ENCODE measurements around the gene POC1B. TPM values are rescaled to one million over a fixed set of nuclear protein-coding genes. Genes with fewer than 3 reads are reported as not detected.

POC1B gene
- total RNA-seq, 1 donor from 2014 or later = 40.3 TPM

DNA sequence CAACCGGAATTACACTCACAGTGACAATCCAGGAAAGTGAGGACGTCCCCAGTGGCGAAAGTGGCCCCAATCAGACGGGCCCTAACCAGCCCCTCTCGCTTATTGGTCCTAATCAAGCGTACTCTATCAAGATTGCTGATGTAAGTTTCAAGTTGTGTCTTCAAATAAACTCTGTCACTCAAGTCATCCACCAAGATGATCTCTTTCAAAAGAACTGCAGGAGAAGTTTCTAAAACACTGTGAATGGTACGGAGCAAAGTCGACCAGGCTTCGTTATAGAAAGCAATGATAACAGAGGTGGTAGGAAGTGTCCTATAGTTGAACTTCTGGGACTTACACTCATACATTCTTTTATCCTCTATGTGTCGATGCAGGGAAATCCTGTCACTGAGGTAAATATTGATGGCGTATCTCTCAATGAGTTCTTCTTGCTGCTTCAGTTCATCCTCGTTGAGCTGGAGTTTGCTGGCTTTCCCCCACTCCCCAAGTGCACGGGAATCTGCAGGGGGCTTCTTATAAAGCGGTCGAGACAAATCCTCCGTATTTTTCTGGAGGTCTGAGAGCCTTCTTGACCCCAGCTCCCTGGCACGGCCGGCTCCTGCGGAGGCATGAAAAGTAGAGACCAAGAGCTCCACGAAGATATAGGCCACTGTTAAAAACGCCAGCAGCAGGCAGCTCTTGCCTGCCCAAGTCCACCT lies 1.9 kb downstream of the POC1B start:
- Mint-ChIP-seq H3K9me3 (no peaks in the 10 kb centered on the region), H3K27ac (peak overlapping the region; percentile 36), H3K4me1 (peaks cover 30% of the 10 kb centered on the region), H3K4me3 (peak overlapping the region; percentile 94), H3K27me3 (ENCODE audit: insufficient read depth, low read depth) (no peaks in the 10 kb centered on the region), H3K36me3 (peaks cover 17% of the 10 kb centered on the region)
- Histone ChIP-seq H3K9ac (peak overlapping the region; percentile 6), H3K27ac (no peak overlapping the region), H3K4me3 (peak overlapping the region; percentile 93), H3K4me2 (peak overlapping the region; percentile 82), H3F3A (ENCODE audit: low read depth) (peaks cover 12% of the 10 kb centered on the region), H2AFZ (replicated peaks) (peak overlapping the region; percentile 96), H4K20me1 (ENCODE audit: low read depth) (no peaks in the 10 kb centered on the region), H3K9me3 (ENCODE audit: low read depth) (no peaks in the 10 kb centered on the region), H3K4me1 (no peaks in the 10 kb centered on the region), H3K36me3 (no peaks in the 10 kb centered on the region), H3K79me2 (ENCODE audit: low read depth) (peaks cover 17% of the 10 kb centered on the region), H3K27me3 (no peaks in the 10 kb centered on the region)
- TF ChIP-seq EZH2 (IDR thresholded peaks at IDR 0.05) (no peak), EZH2phosphoT487 (IDR thresholded peaks at IDR 0.05) (no peak)
- TF ChIP-seq, protein P1, sequence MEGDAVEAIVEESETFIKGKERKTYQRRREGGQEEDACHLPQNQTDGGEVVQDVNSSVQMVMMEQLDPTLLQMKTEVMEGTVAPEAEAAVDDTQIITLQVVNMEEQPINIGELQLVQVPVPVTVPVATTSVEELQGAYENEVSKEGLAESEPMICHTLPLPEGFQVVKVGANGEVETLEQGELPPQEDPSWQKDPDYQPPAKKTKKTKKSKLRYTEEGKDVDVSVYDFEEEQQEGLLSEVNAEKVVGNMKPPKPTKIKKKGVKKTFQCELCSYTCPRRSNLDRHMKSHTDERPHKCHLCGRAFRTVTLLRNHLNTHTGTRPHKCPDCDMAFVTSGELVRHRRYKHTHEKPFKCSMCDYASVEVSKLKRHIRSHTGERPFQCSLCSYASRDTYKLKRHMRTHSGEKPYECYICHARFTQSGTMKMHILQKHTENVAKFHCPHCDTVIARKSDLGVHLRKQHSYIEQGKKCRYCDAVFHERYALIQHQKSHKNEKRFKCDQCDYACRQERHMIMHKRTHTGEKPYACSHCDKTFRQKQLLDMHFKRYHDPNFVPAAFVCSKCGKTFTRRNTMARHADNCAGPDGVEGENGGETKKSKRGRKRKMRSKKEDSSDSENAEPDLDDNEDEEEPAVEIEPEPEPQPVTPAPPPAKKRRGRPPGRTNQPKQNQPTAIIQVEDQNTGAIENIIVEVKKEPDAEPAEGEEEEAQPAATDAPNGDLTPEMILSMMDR (IDR thresholded peaks at IDR 0.05) = no peak
- no peak for DNase-seq (ENCODE audit: low spot score)

DNA sequence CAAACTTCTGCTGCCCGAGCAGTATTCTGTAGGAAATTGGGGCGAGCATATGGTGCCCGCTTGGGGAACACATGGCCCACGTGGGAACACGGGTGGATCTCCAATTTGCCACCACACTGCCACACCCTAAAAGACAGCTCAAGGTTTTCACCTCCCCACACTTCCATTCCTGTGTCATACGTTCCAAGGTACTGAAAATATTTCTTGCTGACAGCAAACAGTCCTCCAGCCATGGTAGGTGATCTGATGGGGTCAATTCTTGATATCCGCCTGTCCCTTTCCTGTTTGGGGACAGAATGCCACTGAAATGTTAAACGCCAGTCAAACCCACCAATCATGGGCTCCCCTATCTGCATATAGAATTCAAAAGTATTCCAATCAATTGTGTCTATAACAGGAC lies 2.5 kb downstream of the POC1B start:
- H3K79me2 ChIP-seq (ENCODE audit: low read depth) = peaks cover 17% of the 10 kb centered on the region

DNA sequence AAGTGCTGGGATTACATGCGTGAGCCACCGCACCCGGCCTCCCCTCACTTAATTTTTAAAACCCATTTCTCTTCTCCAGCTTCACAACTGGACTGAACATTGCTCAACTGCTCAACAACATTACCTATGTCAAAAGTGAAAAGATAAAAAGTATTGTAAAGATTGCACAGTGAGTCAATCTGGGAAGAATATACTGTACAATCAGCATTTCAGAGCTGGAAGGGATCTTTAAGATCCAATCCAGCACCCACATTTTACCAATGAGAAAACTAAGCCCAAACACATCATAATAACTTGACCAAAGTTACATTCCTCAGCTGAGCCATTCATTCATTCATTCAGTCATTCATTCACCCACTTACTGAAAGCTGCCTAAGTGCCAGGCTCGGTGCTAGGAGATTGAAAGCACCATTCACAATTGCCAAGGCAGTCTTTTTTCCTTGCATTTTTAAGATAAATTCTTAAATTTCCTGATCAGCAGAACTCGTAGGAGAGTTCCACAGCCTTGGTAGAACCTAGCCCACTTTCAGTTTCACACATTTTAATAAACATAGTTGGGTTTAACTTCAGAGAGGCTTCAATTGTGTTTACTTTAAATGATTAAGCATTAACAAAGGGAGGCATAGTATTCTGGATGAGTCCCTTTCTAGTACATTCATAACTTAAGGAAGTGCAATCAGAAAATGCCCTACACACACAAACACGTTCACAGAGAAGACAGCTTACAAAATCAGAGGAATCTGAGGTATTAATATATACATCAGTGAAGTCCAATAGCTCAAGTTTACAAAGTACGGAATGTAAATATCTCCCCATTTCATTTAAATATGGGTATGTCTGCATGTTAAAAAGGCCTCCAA lies 4.3 kb downstream of the POC1B start:
- no peak overlapping the region for H3K4me3 ChIP-seq
- H3K36me3 ChIP-seq = no peaks in the 10 kb centered on the region
- Mint-ChIP-seq H3K36me3 (peaks cover 18% of the 10 kb centered on the region), H3K4me3 (no peak overlapping the region), H3K27me3 (ENCODE audit: insufficient read depth, low read depth) (no peaks in the 10 kb centered on the region), H3K27ac (no peak overlapping the region), H3K9me3 (no peaks in the 10 kb centered on the region), H3K4me1 (peaks cover 30% of the 10 kb centered on the region)
- H3K27ac ChIP-seq = no peak overlapping the region
- no peak overlapping the region for H3K9ac ChIP-seq
- no peak overlapping the region for H3K4me2 ChIP-seq
- peaks cover 17% of the 10 kb centered on the region for H3K79me2 ChIP-seq (ENCODE audit: low read depth)
- TF ChIP-seq EZH2phosphoT487 (IDR thresholded peaks at IDR 0.05) = no peak
- no peak for TF ChIP-seq EZH2 (IDR thresholded peaks at IDR 0.05)
- TF ChIP-seq, protein P1 (IDR thresholded peaks at IDR 0.05) = no peak
- H3K9me3 ChIP-seq (ENCODE audit: low read depth) = no peaks in the 10 kb centered on the region
- H3F3A ChIP-seq (ENCODE audit: low read depth) = peaks cover 12% of the 10 kb centered on the region
- no peaks in the 10 kb centered on the region for H3K27me3 ChIP-seq
- no peak for DNase-seq (ENCODE audit: low spot score)
- no peaks in the 10 kb centered on the region for H4K20me1 ChIP-seq (ENCODE audit: low read depth)
- no peaks in the 10 kb centered on the region for H3K4me1 ChIP-seq
- no peak overlapping the region for H2AFZ ChIP-seq (replicated peaks)

More for the DNA sequence above, 2.5 kb downstream of the POC1B start:
- no peak overlapping the region for H3K27ac ChIP-seq
- H4K20me1 ChIP-seq (ENCODE audit: low read depth) = no peaks in the 10 kb centered on the region
- DNase-seq (ENCODE audit: low spot score) = no peak
- H3K27me3 ChIP-seq = no peaks in the 10 kb centered on the region
- TF ChIP-seq EZH2 (IDR thresholded peaks at IDR 0.05) (no peak), EZH2phosphoT487 (IDR thresholded peaks at IDR 0.05) (no peak)
- TF ChIP-seq, protein P1 (IDR thresholded peaks at IDR 0.05) = no peak
- no peaks in the 10 kb centered on the region for H3K36me3 ChIP-seq
- H3K27me3 Mint-ChIP-seq (ENCODE audit: insufficient read depth, low read depth) = no peaks in the 10 kb centered on the region
- H3K4me1 Mint-ChIP-seq = peaks cover 30% of the 10 kb centered on the region
- peaks cover 12% of the 10 kb centered on the region for H3F3A ChIP-seq (ENCODE audit: low read depth)
- H3K36me3 Mint-ChIP-seq = peaks cover 17% of the 10 kb centered on the region
- no peaks in the 10 kb centered on the region for H3K9me3 ChIP-seq (ENCODE audit: low read depth)
- H3K4me2 ChIP-seq = peak overlapping the region; percentile 82
- H3K4me1 ChIP-seq = no peaks in the 10 kb centered on the region
- no peaks in the 10 kb centered on the region for H3K9me3 Mint-ChIP-seq
- H3K9ac ChIP-seq = no peak overlapping the region
- H3K4me3 ChIP-seq = no peak overlapping the region
- no peak overlapping the region for H2AFZ ChIP-seq (replicated peaks)
- H3K27ac Mint-ChIP-seq = no peak overlapping the region
- peak overlapping the region; percentile 94 for H3K4me3 Mint-ChIP-seq
